Measurements from ENCODE around the gene CGN. TPM values are rescaled to one million over a fixed set of nuclear protein-coding genes. Genes with fewer than 3 reads are reported as not detected.

Gene CGN
- total and polyA plus RNA-seq, 3 donors from 2014 or later: 25.7 to 31.6 (median 25.9) TPM

DNA sequence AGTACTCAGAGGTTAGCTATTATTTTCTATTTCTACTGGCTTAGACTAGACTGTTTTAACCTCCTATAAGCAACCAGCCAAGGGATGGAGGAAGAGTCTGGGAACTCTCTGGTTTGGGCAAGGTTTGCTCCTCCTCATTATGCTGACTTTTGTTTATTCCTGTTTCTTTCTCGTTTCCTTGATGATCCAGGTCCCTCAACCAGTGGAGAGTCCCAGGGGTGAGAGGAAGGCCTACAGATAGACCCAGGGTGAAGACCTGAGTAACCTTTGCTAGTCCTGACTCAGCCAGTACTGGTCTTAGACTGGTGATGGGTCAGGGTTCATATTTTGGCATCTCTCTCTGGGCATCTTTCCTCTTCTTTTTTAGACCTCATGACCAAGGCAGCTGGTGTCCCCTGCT lies 34.4 kb downstream of the CGN start:
- H3K4me3 ChIP-seq: no peak overlapping the region
- intact Hi-C loops (cut with DNase I; ENCODE audit: low total_unique reads): no loop called here
- TF ChIP-seq, protein P1, sequence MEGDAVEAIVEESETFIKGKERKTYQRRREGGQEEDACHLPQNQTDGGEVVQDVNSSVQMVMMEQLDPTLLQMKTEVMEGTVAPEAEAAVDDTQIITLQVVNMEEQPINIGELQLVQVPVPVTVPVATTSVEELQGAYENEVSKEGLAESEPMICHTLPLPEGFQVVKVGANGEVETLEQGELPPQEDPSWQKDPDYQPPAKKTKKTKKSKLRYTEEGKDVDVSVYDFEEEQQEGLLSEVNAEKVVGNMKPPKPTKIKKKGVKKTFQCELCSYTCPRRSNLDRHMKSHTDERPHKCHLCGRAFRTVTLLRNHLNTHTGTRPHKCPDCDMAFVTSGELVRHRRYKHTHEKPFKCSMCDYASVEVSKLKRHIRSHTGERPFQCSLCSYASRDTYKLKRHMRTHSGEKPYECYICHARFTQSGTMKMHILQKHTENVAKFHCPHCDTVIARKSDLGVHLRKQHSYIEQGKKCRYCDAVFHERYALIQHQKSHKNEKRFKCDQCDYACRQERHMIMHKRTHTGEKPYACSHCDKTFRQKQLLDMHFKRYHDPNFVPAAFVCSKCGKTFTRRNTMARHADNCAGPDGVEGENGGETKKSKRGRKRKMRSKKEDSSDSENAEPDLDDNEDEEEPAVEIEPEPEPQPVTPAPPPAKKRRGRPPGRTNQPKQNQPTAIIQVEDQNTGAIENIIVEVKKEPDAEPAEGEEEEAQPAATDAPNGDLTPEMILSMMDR (IDR thresholded peaks at IDR 0.05): no peak
- TF ChIP-seq POLR2A (IDR thresholded peaks at IDR 0.05): no peak
- H3K27me3 ChIP-seq: no peaks in the 10 kb centered on the region
- H3K36me3 ChIP-seq (ENCODE audit: low read depth, missing control alignments): no peaks in the 10 kb centered on the region
- H3K9me3 ChIP-seq: no peaks in the 10 kb centered on the region
- 48 to 55% methylated on average over 1 of the region's 1 CpG for WGBS, 2 donors
- H3K4me1 ChIP-seq: peaks cover 5% of the 10 kb centered on the region
- H3K27ac ChIP-seq: no peak overlapping the region
- DNase-seq: no peak

DNA sequence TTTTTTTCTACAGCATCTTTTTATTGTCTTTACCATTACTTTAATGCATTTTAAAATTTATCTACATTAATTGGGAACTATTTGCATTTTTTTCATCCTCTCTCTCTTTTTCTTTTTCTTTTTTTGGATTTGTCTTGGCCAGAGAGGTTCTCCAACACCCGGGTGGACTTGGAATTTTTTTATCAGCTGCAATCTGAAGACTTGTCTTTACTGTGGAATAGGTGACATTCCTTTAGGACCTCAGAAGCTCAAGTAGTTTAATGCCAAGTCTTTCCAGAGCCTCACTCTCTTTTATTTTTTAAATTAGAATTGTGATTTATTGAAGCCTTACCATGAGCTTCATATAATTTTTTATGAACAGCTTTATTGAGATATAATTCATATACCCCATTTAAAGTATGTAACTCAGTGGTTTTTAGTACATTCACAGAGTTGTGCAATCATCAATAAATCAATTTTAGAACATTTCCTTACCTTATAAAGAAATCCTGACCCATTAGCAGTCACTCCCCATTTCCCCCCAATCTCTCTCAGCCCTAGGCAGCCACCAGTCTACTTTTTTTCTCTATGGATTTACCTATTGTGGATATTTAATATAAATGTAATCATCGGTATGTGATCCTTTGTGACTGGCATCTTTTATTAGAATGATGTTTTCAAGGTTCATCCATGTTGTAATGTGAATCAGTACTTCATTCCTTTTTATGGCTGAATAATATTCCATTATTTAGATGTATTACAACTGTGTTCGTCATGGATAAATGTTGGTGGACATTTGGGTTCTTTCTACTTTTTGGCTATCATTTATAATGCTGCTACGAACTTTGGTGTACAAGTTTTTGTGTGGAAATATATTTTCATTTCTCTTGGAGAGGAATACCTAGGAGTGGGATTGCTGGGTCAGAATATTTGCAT lies 35.1 kb downstream of the CGN start:
- intact Hi-C loops (cut with DNase I; ENCODE audit: low total_unique reads): no loop called here
- TF ChIP-seq, protein P1 (IDR thresholded peaks at IDR 0.05): no peak
- TF ChIP-seq POLR2A (IDR thresholded peaks at IDR 0.05): no peak
- no peaks in the 10 kb centered on the region for H3K9me3 ChIP-seq
- H3K27me3 ChIP-seq: no peaks in the 10 kb centered on the region
- no peak for DNase-seq
- 88 to 93% methylated on average over 4 of the region's 4 CpGs for WGBS, 2 donors
- H3K27ac ChIP-seq: no peak overlapping the region
- H3K36me3 ChIP-seq (ENCODE audit: low read depth, missing control alignments): no peaks in the 10 kb centered on the region
- no peak overlapping the region for H3K4me3 ChIP-seq
- H3K4me1 ChIP-seq: peaks cover 5% of the 10 kb centered on the region

DNA sequence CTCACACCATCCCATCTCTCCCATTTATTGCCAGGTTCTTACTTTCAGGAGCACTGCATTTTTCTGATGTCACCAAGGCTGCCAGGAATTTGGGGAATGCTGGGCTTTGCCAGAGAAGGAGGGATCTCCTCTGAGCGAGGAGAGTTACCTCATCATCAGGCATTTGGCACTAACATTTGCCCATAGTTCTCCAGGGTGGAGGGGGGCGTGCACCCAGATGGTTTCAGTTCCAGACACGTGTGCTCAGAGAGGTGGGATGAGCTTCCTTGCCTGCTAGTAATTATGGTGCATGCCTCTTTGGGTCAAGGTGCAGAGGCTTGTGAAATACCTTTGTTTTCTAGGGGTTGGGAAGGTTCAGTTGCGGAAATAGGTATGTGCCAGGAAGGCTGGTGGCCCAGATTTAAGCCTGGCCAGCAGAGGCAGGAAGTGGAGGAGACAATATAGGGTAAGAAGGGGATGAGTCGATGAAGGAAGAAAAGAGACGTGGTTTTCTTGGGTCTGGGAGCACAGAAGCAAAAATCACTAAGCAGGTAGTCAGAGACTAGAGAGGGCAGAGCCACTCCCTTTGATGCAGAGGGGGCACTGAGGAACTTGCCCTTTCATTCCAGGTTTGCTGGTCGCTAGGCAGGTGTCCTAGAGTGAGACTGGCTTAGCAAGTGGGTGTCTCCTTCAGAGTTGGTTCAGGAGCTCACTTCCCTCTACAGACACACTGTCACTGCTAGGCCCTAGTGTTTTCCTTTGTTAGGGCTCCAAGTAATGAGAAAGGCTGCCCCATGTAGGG lies 36.1 kb downstream of the CGN start:
- WGBS, 2 donors: 68 to 74% methylated on average over 7 of the region's 7 CpGs
- H3K4me3 ChIP-seq: no peak overlapping the region
- intact Hi-C loops (cut with DNase I; ENCODE audit: low total_unique reads): no loop called here
- H3K27me3 ChIP-seq: no peaks in the 10 kb centered on the region
- H3K4me1 ChIP-seq: no peaks in the 10 kb centered on the region
- no peak overlapping the region for H3K27ac ChIP-seq
- H3K36me3 ChIP-seq (ENCODE audit: low read depth, missing control alignments): no peaks in the 10 kb centered on the region
- H3K9me3 ChIP-seq: no peaks in the 10 kb centered on the region
- TF ChIP-seq, protein P1 (IDR thresholded peaks at IDR 0.05): no peak
- no peak for TF ChIP-seq POLR2A (IDR thresholded peaks at IDR 0.05)
- DNase-seq: peak; percentile 37

DNA sequence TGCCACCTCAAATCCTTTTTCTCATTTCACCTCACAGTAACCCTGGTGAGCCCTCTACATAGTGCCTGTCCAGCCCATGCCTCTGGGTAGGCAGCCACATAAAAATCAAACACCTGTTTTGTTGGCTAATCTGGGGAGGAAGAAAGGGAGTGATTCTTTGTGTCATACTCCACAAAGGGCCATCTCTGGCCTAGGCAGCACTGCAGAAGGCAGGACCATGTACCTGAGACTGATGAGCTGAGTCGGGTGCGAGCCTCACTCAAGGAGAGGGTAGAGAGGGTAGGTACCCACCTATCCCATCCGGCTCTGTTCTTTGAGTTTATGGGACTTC lies 36.7 kb downstream of the CGN start:
- Histone ChIP-seq H3K36me3 (ENCODE audit: low read depth, missing control alignments) (no peaks in the 10 kb centered on the region), H3K4me1 (no peaks in the 10 kb centered on the region), H3K27me3 (no peaks in the 10 kb centered on the region), H3K9me3 (no peaks in the 10 kb centered on the region), H3K4me3 (no peak overlapping the region), H3K27ac (no peak overlapping the region)
- intact Hi-C loops (cut with DNase I; ENCODE audit: low total_unique reads): no loop called here
- no peak for DNase-seq
- TF ChIP-seq POLR2A (IDR thresholded peaks at IDR 0.05): no peak
- TF ChIP-seq, protein P1 (IDR thresholded peaks at IDR 0.05): no peak
- 89 to 95% methylated on average over 3 of the region's 3 CpGs for WGBS, 2 donors
